ENCODE measurements around the gene MAL. TPM values are rescaled to one million over a fixed set of nuclear protein-coding genes. Genes with fewer than 3 reads are reported as not detected.

MAL gene
- total RNA-seq, 1 donor from 2014 or later = not detected

GRCh38 chr2:94980406-94980805, 45.1 kb upstream of the MAL start:
- no peak for TF ChIP-seq CTCF (IDR thresholded peaks at IDR 0.05)
- H3K36me3 Mint-ChIP-seq (ENCODE audit: unreplicated experiment) = no peaks in the 10 kb centered on the region
- no peak for DNase-seq (ENCODE audit: extremely low spot score, unreplicated experiment)
- no peak overlapping the region for H3K4me3 Mint-ChIP-seq (ENCODE audit: unreplicated experiment)
- H3K27me3 Mint-ChIP-seq (ENCODE audit: unreplicated experiment) = peaks cover 5% of the 10 kb centered on the region
- no peak overlapping the region for H3K27ac Mint-ChIP-seq (ENCODE audit: unreplicated experiment)
- no peaks in the 10 kb centered on the region for H3K4me1 Mint-ChIP-seq (ENCODE audit: unreplicated experiment)
- H3K9me3 Mint-ChIP-seq (ENCODE audit: unreplicated experiment) = no peaks in the 10 kb centered on the region

- Mint-ChIP-seq H3K27ac (ENCODE audit: unreplicated experiment) (no peak overlapping the region), H3K9me3 (ENCODE audit: unreplicated experiment) (no peaks in the 10 kb centered on the region), H3K4me1 (ENCODE audit: unreplicated experiment) (no peaks in the 10 kb centered on the region), H3K27me3 (ENCODE audit: unreplicated experiment) (peaks cover 6% of the 10 kb centered on the region), H3K36me3 (ENCODE audit: unreplicated experiment) (no peaks in the 10 kb centered on the region), H3K4me3 (ENCODE audit: unreplicated experiment) (no peak overlapping the region)
- no peak for DNase-seq (ENCODE audit: extremely low spot score, unreplicated experiment)
- TF ChIP-seq CTCF (IDR thresholded peaks at IDR 0.05) = no peak
Observed at GRCh38 chr2:94982156-94982555, 43.4 kb upstream of the MAL start.

- DNase-seq (ENCODE audit: extremely low spot score, unreplicated experiment) = no peak
Observed at GRCh38 chr2:94982675-94983074, 42.8 kb upstream of the MAL start.

GRCh38 chr2:94984964-94985575, 40.4 kb upstream of the MAL start:
- Mint-ChIP-seq H3K27ac (ENCODE audit: unreplicated experiment) (no peak overlapping the region), H3K4me3 (ENCODE audit: unreplicated experiment) (no peak overlapping the region), H3K27me3 (ENCODE audit: unreplicated experiment) (peaks cover 8% of the 10 kb centered on the region), H3K9me3 (ENCODE audit: unreplicated experiment) (no peaks in the 10 kb centered on the region), H3K36me3 (ENCODE audit: unreplicated experiment) (no peaks in the 10 kb centered on the region), H3K4me1 (ENCODE audit: unreplicated experiment) (no peaks in the 10 kb centered on the region)
- no peak for TF ChIP-seq CTCF (IDR thresholded peaks at IDR 0.05)
- DNase-seq (ENCODE audit: extremely low spot score, unreplicated experiment) = no peak

More at GRCh38 chr2:94982675-94983074, 42.8 kb upstream of the MAL start:
- Mint-ChIP-seq H3K27ac (ENCODE audit: unreplicated experiment) (no peak overlapping the region), H3K4me1 (ENCODE audit: unreplicated experiment) (no peaks in the 10 kb centered on the region), H3K27me3 (ENCODE audit: unreplicated experiment) (peaks cover 6% of the 10 kb centered on the region), H3K36me3 (ENCODE audit: unreplicated experiment) (no peaks in the 10 kb centered on the region), H3K4me3 (ENCODE audit: unreplicated experiment) (no peak overlapping the region), H3K9me3 (ENCODE audit: unreplicated experiment) (no peaks in the 10 kb centered on the region)
- TF ChIP-seq CTCF (IDR thresholded peaks at IDR 0.05) = no peak

- H3K9me3 Mint-ChIP-seq (ENCODE audit: unreplicated experiment) = no peaks in the 10 kb centered on the region
- no peak for DNase-seq (ENCODE audit: extremely low spot score, unreplicated experiment)
- H3K4me1 Mint-ChIP-seq (ENCODE audit: unreplicated experiment) = no peaks in the 10 kb centered on the region
- H3K36me3 Mint-ChIP-seq (ENCODE audit: unreplicated experiment) = no peaks in the 10 kb centered on the region
- H3K27me3 Mint-ChIP-seq (ENCODE audit: unreplicated experiment) = peaks cover 11% of the 10 kb centered on the region
- no peak overlapping the region for H3K27ac Mint-ChIP-seq (ENCODE audit: unreplicated experiment)
- H3K4me3 Mint-ChIP-seq (ENCODE audit: unreplicated experiment) = no peak overlapping the region
- TF ChIP-seq CTCF (IDR thresholded peaks at IDR 0.05) = no peak
Observed at GRCh38 chr2:94985636-94986035, 39.9 kb upstream of the MAL start.

Data from osteocyte (in vitro differentiated cells).